Anterior cingulate cortex (tissue), 58 donors: ENCODE measurements around the gene RYR2.
"Not testable (repeated sequence)": the region's sequence is repeated elsewhere in the genome, so short reads cannot be mapped to it uniquely, and the experiment has no call there.

ENCODE experiments used
- DNase-seq, 58 donors: peaks; one replicate each; lab custom pipeline; 2025; lab: John Stamatoyannopoulos, UW

RYR2 gene

GRCh38 chr1:237070519-237070918, 28.5 kb downstream of the RYR2 start:
- DNase-seq = peak in 1 of 58 donors; percentile 0

GRCh38 chr1:237071641-237072420, 29.8 kb downstream of the RYR2 start:
- DNase-seq = no peak

GRCh38 chr1:237074371-237075117, 32.6 kb downstream of the RYR2 start:
- DNase-seq = no peak

GRCh38 chr1:237084341-237085077, 42.5 kb downstream of the RYR2 start:
- DNase-seq = no peak

GRCh38 chr1:237091691-237092090, 49.7 kb downstream of the RYR2 start:
- DNase-seq = no peak

- no peak for DNase-seq
These were observed 51.7 kb downstream of the RYR2 start for GRCh38 chr1:237093691-237094090.

GRCh38 chr1:237098541-237098940, 56.6 kb downstream of the RYR2 start:
- DNase-seq = peak in 2 of 58 donors; percentile 10 to 22

GRCh38 chr1:237103021-237103420, 61.0 kb downstream of the RYR2 start:
- DNase-seq = no peak

- no peak for DNase-seq
These were observed 62.1 kb downstream of the RYR2 start for GRCh38 chr1:237104096-237104495.

GRCh38 chr1:237105826-237106225, 63.8 kb downstream of the RYR2 start:
- peak in 2 of 58 donors; percentile 10 to 12 for DNase-seq

- no peak for DNase-seq
These were observed 66.5 kb downstream of the RYR2 start for GRCh38 chr1:237108297-237109040.

GRCh38 chr1:237111807-237112206, 69.8 kb downstream of the RYR2 start:
- DNase-seq = no peak

GRCh38 chr1:237112663-237113062, 70.7 kb downstream of the RYR2 start:
- DNase-seq = no peak

GRCh38 chr1:237115035-237115434, 73.1 kb downstream of the RYR2 start:
- no peak for DNase-seq

- DNase-seq = no peak
These were observed 77.1 kb downstream of the RYR2 start for GRCh38 chr1:237119091-237119490.

- DNase-seq = no peak
These were observed 78.7 kb downstream of the RYR2 start for GRCh38 chr1:237120683-237121082.

- no peak for DNase-seq
These were observed 83.0 kb downstream of the RYR2 start for GRCh38 chr1:237124856-237125462.

- no peak for DNase-seq
These were observed 84.2 kb downstream of the RYR2 start for GRCh38 chr1:237126180-237126579.

- DNase-seq = not testable (repeated sequence)
These were observed 85.3 kb downstream of the RYR2 start for GRCh38 chr1:237127301-237127700.

GRCh38 chr1:237133921-237134320, 91.9 kb downstream of the RYR2 start:
- DNase-seq = no peak
